GM19240 (cell line): ENCODE results near the gene MS4A10.
"Not testable (repeated sequence)": the region's sequence is repeated elsewhere in the genome, so short reads cannot be mapped to it uniquely, and the experiment has no call there.

Source experiments
- DNase-seq: peaks from one replicate; pipeline ENCODE4 v3.0.0; 2011; ENCODE audit warnings: low spot score; ENCODE audit not compliant: insufficient read length

Gene MS4A10

DNA sequence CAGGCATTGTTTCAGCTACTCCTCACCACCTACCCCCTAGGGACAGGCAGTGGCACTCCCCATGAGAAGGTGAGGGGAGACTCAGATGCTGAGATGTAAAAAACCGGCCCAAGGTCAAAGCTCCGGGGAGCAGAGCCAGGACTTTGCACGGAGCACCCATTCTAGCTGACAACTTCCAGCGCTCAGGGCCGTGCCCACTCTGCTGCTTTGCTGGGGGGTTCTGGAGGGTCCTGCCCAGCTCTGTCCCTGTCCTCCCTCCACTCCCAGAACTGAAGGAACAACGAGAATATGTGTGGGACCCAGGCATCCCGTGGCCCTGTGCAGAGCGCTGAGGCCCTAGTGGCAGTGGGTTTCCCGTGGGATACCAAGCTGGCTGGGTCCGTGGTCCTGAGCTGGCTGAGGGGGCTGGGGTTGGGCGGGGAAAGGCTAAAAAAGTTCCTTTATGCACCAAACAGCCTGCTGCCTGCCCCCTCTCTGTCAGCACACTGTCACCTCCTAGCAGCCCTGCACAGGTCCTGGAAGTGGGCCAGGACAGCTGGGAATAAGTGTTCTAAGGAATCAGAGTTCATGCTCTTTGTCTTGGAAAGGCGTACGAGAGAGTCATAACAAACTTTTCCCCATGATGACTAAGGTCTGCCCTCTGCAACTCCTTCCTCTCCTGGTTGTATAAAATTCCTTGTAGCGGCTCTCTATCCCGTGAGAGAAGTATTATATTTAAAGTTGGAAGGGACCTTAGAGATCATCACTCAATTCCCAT lies 1.9 kb downstream of the MS4A10 start:
- DNase-seq: no peak

DNA sequence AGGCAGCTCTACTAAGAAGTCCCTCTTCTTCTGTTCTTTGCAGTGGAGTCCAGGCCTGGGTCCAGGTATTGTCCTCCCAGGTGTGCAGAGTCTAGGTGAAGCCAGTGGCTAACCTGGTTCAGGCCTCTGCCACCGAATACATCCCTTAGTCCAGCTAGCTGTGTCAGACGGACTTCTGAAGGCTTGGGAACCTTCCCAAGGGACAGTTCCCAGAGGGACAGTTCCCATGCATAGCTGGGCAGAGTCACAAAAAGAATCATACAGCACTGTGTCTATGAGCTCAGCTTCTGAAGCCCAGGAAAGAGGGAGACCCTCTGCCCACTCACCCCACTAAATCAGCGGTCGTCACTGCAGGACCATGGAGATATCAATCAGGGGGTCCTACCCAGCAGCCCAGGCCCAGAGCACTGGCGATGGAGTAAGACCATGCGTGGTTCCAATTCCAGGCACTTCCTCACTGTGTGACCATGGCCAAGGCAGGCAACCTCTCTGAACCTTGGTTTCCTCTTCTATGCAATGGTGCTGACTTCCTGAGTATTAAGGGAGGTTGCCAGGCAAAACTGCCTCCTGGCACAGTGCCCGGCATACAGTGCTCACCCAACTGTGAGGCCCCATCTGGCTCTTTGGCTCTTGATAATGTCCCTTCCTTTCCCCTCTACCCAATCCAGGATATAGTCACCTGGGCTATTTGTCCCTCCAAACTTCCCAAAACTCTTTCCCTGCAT lies 3.4 kb downstream of the MS4A10 start:
- DNase-seq: no peak

DNA sequence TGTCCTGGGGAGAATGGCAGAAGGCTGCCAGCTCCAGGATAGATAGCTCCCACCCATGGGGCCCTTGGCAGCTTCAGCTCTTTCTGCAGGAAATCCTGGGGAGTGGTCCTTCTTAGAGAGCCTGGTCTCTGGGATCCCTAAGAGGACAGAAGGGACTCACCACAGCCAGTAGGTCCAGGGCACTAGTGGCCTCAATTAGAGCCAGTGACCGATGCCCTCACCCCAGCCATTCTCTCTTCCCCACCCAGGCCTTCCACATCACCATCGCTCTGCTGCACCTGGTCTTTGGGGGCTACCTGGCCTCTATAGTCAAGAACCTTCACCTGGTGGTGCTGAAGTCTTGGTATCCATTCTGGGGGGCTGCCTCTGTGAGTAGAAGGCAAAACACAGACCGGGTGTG lies 5.6 kb downstream of the MS4A10 start:
- DNase-seq: no peak

DNA sequence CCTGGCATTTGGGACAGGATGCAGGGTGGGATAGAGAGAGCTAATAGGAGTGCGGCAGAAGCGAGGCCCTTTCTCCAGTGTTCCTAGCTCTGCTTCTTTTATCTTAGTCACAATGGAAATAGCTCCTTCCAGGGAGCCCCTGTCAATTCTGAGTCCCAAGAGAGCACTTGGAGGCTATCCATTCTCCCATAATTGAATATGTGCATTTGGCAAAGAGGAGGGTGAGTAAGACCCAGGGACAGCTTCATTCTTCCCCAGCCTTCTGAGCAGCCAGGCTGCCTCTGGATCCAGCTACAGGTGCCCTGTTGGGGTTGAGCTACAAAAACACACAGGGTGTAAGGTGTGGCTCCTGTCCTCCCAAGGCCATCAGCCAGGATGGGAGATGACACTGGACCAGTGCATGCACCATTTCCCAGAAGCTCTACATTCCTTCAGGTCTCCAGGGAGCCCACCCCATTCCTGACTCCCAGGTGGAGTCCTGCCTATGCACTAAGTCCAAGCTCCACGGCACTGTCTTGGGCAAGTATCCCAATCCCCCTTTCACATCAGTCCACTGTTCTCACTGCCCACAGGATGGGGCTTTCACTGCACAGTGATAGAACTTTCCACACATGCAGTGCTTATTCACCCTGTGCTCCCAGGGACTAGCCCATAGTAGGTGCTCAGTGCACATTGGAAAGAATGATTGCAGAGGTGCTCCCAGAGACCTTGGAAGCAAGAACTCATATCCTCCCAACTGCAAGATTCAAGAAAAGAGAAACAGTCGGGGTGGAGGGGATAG lies 6.2 kb downstream of the MS4A10 start:
- DNase-seq: no peak

DNA sequence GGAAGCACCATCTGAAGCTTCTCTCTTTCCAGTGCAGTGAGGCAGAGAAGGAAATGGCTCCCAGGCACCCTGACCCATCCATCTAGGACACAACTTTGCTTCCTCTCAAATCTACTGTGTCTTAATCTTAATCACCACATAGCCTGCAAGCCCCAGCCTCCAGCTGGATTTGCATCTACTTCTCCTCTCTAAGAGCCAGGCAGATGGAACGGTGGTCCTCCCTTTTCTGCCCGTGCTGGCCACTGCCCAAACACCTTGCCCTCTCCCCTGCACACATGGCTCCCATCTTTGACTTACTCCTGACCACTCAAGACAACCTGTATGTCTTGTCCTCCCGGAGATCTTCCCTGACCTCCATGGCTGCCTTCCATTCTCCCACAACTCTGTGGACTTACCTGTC lies 7.4 kb downstream of the MS4A10 start:
- DNase-seq: no peak

DNA sequence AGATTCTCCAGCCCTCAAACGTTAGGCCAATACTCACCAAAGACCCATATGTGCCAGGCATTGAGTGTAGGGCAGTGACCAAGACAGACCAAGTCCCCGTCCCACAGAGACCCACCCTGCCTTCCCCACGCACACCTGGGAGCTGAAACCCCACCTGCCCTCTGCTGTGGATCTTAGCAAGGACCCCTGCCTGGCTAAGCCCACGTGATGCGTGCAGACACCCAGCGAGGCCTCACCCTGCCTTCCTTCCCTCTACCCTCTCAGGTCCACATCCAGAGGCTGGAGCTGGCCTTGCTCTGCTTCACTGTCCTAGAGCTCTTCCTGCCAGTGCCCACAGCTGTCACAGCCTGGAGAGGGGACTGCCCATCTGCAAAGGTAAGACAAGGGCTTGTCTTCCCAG lies 10.2 kb downstream of the MS4A10 start:
- no peak for DNase-seq

DNA sequence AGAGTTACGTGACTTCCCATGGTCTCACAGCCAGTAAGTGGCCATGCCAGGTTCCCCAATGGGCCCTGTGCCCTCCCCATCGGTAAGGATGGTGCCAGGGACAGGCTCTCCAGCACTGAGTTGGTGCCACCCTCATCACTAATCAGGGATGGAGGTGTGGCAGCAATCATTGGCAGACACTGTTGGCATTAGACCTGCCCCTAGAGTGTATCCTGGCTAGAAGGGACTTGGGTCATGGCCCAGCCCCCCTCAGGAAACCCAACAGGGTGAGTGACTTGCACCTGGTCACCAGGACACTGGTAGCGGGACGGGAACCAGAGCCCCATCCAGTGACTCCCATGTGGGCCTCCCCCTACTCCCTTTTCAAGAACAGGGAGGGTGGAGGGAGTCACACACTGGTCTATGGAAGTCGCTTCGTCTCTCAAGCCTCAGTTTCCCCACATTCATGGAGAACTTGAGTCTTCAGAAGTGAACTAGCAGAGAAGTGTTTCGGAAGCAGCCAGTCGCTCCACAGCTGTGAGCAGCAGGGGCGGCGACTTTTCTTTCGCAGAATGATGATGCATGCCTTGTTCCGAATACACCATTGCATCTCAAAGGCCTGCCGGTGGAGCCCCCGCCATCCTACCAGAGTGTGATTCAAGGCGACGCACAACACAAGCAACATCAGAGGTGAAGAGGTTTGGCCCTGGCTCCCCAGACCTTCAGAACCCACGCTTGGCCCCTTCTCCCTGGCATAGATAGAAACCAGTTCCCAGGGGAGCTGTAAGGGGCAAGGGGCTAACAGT lies 12.9 kb downstream of the MS4A10 start:
- DNase-seq: no peak

DNA sequence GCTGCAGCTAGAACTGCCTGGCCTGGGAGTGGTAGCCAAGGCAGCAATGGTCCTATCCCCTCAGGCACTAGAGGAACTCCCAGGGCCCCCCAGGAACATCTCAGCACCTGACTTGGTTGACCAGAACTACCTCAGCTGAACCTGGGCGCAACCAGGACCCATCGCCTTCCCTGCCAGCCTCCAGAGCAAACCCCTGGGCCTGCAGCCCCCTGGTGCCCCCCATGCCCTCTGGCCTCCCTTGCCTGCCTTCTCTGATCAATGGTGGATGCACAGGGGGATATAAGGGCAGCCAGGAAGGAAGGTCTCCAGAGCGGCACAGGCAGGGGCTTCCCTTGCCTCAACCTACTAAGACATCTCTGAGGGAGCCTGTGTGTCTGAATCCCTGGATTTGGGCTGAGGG lies 13.5 kb downstream of the MS4A10 start:
- DNase-seq: no peak

DNA sequence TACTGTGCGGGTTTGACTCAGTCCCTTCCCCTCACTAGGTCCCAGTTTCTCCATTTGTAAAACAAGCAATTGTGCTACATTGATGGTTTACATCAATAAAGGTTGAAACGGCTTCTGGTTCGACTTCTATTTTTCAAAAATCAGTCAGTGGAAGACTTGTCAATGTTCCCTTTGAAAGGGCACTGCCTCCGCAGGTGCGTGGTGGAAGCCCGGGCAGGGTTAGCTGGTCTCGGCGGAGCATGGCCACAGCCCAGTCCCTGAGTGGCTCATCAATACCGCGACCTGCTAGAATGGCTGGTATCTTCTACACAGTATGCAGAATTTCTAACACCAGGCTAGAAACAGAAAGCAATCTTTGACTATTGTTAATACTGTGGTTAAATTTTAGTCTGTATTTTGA lies 16.1 kb downstream of the MS4A10 start:
- no peak for DNase-seq

DNA sequence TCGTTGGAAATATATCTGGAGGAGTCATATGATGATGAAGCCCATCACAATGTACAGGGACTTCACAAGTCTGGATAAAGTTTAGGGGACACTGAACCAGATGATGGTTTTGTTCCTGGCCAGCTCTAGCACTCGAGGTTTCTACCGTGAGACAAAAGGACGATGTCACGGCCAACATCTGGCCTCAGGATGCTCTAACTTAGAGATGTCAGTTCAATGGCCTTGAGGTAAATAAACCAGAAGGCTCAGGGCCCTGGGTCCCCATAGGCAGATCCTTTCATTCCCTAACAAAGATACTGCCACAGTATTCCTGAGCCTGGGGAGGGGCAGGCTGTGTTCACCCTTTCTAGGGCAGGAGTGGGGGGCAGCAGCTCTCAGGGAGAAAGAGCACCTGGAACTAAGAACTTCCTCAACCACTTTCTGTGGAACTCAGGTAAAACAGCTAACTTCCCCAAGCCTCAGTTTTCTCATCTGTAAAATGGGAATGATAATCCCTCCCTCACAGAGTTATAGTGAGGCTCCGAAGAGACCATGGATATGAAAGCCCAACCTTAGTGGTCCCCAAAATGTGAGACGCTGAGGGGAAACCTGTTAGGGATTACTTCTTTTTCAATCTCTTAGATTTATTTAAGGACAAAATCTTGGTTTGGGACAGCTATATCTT lies 18.3 kb downstream of the MS4A10 start:
- no peak for DNase-seq

DNA sequence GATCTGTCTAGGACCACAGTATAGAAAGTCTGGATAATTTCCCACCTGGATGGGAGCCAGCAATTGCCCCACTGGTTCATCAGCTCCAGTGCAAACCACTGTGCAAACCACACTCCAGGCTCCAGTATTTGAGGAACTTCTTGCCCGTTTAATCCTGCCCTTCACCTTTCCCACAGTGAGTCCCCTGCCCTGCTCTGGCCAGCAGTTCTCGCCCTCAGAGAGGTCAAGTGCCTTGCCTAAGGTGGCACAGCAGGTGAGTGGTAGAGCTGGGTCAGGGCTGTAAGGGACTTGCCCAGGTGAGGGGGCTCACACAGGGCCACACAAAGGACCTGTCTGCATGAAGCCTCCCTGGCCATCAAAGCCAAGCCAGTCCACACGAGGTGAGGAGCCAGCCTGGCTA lies 24.1 kb downstream of the MS4A10 start:
- DNase-seq: no peak

DNA sequence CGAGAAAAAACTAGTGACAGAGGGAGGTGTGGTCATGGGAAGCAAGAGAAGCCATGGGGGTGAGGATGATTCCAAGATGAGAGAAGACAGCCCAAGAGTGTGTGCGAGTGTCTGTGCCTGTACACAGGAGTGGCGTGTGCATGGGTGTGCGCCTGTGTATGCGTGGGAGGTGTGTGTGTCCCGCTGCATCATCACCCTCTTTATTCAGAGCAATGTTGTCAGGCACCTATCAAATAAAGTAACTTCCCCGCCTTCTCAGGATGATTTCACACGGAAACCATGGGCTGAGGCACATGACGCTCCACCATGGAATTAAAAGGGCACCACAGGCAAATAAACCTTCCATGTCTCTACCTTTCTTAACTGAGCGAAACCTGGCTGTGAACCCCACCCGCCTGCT lies 24.6 kb downstream of the MS4A10 start:
- DNase-seq: no peak

DNA sequence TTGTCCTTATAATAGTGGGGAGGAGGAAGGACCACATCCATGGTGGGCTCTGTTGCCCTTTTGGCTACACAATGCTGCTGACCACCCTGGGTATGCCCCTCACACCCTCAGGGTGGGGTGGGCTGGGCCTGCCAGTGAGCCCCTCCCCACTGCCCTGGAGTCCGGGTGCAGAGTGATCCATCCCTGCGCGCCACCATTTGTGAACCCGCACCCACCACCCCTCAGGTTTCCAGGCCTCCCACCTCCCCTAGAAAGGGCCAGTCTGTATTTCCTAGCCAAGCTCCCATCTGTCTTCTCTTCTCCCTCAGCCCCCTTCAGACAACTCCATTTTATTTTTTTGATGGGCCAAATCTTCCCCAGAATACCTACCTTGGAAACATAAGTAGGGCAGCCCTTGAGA lies 25.0 kb downstream of the MS4A10 start:
- DNase-seq: no peak

DNA sequence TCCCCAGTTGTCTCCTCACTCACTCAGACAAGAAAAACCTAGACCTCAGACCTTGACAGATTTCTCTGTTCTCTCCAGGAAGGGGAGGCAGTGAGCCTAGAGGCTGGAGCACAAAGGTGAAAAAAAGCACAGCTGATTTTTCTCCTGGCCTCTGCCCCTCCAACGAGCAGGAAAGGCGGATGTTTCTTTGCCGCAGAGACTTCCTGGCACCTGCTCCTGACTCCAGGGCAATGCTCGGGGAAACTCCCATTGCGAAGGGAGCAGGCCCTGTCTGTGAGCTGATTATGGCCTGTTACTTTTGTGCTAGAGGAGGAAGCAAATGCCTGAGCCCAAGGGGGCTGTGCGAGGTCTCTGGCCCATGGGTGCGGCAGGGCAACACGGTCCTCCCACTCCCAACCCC lies 25.4 kb downstream of the MS4A10 start:
- DNase-seq: no peak

DNA sequence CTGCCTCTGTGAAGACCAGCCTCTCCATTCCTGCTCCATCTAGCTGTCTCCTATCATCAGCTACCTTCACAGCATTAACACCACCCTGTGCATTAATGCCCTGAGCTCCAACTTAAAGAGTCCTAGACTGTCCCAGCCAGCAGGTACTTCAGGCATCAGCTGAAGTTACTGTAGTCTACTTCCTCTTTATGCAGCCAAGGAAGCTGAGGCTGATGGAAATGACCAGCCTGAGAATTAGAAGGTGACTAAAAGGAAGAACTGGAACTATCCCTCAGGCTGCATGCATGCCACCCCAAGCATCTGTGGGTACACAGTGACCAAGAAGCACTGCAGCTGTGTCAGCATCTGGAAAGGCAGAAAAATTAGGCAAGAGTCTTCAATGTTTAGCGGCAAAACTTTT lies 28.2 kb downstream of the MS4A10 start:
- DNase-seq: no peak

DNA sequence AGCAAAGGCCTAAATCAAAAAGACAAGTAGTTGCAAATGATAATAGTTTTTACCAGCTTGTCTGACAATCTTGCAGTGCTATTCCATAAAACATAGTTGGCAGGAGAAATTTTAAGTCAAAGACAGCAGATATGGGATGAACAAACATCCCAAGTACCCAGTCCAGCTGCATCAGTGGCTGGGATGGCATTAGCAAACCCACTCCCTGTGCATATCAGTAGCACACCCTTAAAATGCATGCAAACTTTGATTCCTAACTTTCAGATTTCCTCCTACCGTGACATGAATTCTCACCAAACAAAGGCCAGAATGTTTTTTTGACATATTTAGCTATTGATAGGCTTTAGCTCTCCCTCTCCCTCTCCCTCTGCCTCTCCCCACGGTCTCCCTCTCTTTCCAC lies 29.0 kb downstream of the MS4A10 start:
- DNase-seq: no peak

DNA sequence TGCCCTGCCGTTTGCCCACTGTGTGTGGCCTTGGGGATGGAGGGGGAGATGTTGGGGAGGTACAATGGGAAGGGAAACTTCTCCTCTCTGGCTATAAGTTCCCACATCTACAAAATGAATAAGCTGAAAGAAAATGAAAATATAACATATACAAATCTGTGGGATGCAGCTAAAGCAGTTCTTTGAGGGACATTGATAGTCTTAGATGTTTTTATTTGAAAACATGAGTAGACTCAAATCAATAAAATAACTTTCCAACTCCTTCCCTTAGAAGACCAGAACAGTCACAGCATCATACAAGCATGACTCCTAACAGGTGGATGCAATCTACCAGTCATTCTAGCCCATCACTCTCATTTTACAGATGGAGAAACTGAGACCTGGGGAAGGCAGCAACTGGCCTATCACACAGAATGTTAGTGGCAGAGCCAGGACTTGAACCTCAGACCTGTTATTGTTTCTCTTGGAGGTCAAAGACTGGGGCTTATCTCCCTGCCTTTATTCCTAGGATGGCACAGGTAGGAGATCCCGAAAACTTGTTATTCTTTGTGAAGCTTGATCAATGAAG lies 31.5 kb downstream of the MS4A10 start:
- no peak for DNase-seq

DNA sequence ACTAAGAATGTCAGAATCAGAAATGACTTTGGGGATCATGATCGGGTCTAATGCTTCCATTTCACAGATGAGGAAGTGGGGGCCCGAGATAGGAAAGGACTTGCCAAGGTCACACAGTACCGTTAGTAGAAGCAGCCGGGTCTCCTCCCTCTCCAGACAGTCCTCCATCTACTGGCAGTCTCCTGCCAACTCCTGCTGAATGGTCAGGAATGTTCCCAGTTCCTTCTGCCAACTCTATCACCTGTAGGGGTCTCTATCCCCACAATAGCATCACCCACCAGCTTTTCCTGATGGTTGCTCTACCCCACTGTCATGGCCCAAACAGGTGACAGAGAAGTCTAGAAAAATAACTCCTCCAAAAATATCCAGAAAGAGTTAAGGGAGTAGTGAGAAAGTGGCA lies 32.9 kb downstream of the MS4A10 start:
- DNase-seq: no peak

DNA sequence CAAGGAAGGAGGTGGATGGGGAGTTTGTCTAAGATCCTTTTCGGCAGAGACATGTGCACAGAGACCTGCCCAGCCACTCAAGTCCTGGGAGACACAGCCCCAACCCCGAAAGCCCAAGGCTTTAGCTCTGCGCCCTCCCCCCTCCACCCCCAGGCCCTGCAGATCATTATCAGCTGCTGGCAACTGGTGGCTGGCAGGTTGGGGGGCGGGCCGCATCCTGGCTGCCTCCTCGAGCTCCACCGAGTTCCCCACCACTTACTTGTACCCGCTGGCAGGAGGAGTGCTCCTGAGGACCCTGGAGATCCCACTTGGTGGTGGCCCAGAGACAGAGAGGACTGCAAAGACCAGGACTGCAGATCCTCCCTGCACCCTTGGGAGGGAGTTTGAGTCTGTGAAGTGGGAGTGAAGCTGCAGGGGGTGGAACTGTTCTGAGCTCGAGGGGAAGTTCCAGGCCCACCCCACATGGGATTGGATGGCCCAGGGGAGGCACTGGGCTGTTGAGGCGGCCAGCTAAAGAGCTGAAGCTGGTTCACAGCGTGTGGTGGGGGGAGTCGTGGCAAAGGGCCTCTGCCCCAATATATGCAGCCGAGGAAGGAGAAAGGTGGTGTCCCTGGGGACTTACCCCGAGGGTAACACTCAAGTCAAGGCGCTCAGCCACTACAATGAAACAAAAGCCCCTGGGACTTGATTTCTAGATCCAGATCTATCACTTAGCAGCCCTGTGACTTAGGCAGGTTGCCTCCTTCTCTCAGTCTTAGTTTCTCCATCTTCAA lies 36.9 kb downstream of the MS4A10 start:
- DNase-seq: no peak

DNA sequence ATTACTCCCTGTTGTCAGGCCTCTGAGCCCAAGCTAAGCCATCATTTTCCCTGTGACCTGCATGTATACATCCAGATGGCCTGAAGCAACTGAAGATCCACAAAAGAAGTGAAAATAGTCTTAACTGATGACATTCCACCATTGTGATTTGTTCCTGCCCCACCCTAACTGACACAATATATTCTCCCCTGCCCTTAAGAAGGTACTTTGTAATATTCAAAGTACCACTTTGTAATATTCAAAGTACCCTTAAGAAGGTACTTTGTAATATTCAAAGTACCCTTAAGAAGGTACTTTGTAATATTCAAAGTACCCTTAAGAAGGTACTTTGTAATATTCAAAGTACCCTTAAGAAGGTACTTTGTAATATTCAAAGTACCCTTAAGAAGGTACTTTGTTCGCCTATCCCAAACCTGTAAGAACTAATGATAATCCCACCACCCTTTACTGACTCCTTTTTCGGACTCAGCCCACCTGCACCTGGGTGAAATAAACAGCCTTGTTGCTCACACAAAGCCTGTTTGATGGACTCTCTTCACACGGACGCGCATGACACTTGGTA lies 38.7 kb downstream of the MS4A10 start:
- DNase-seq: not testable (repeated sequence)
